A673 (cell line): ENCODE data around the gene PNMT. TPM values are rescaled to one million over a fixed set of nuclear protein-coding genes. Genes with fewer than 3 reads are reported as not detected.

ENCODE experiments used
- BruUV-seq: library from RNA; stranded (reverse); fragments of 400-500 nt; replicated peaks from 2 replicates; lab custom pipeline; 2021; lab: Mats Ljungman, UMichigan
- CTCF ChIA-PET: fragments of 300-600 bp; sonication (Branson Sonifier 250); formaldehyde crosslinking; loops from one replicate; lab custom pipeline; 2022; ENCODE audit warnings: antibody characterized with exemption; lab: Charles Lee
- POLR2A ChIA-PET: fragments of 300-600 bp; sonication (Branson Sonifier 250); formaldehyde crosslinking; loops from one replicate; lab custom pipeline; 2022; ENCODE audit warnings: antibody characterized with exemption; ENCODE audit not compliant: low non-redundant PET; lab: Charles Lee
- DNase-seq: peaks from one replicate; pipeline ENCODE4 v3.0.0-alpha.2; 2015; ENCODE audit warnings: low spot score
- H3K27ac ChIP-seq: fragments of 200-600 bp; sonication (generic); 2 replicates; pipeline ENCODE4 v1.5.1; 2016; ENCODE audit warnings: mixed run types, low read depth, mild to moderate bottlenecking, mixed read lengths, antibody characterized with exemption, low read length; ENCODE audit not compliant: poor library complexity, severe bottlenecking
- H3K27me3 ChIP-seq: fragments of 200-600 bp; sonication (generic); replicated peaks from 2 replicates; pipeline ENCODE4 v1.6.1; 2017; ENCODE audit warnings: mixed run types, low read depth, mild to moderate bottlenecking, mixed read lengths, antibody characterized with exemption, low read length; ENCODE audit not compliant: insufficient read depth, poor library complexity
- H3K36me3 ChIP-seq: fragments of 200-600 bp; sonication (generic); 2 replicates; pipeline ENCODE4 v1.6.1; 2016; ENCODE audit warnings: mixed run types, mild to moderate bottlenecking, mixed read lengths, antibody characterized with exemption, low read length; ENCODE audit not compliant: insufficient read depth, poor library complexity, severe bottlenecking
- H3K4me1 ChIP-seq: fragments of 200-600 bp; sonication (generic); 2 replicates; pipeline ENCODE4 v1.6.1; 2017; ENCODE audit warnings: mixed run types, mild to moderate bottlenecking, mixed read lengths, antibody characterized with exemption, low read length; ENCODE audit not compliant: insufficient read depth, poor library complexity, severe bottlenecking
- H3K4me3 ChIP-seq: fragments of 200-600 bp; sonication (generic); 2 replicates; pipeline ENCODE4 v1.5.1; 2016; ENCODE audit warnings: low read depth, mixed run types, mild to moderate bottlenecking, mixed read lengths, low read length; ENCODE audit not compliant: poor library complexity, severe bottlenecking
- H3K9me3 ChIP-seq: fragments of 200-600 bp; sonication (generic); 2 replicates; pipeline ENCODE4 v1.6.1; 2016; ENCODE audit warnings: mixed run types, low read depth, mild to moderate bottlenecking, mixed read lengths, antibody characterized with exemption, low read length; ENCODE audit not compliant: poor library complexity, severe bottlenecking
- EZH2 ChIP-seq: fragments of 200-600 bp; sonication (generic); IDR thresholded peaks from 2 replicates; pipeline ENCODE4 v1.6.1; 2017; ENCODE audit warnings: borderline replicate concordance, low read depth, mild to moderate bottlenecking, mixed read lengths, antibody characterized with exemption, low read length; ENCODE audit not compliant: poor library complexity, severe bottlenecking
- intact Hi-C: fragments of 100-400 bp; cut with micrococcal nuclease; formaldehyde crosslinking; loops from one replicate; pipeline ENCODE4 v1.10.0; 2022; ENCODE audit not compliant: unreplicated experiment
- total RNA-seq: library from RNA; stranded (reverse); gene quantifications from 2 replicates; pipeline ENCODE4 v1.2.3, GENCODE V29; 2021
- TF ChIP-seq, protein P1 (sequence below): fragments of 300-800, 200-600 bp; sonication (generic); conservative IDR thresholded peaks from 2 replicates; pipeline ENCODE4 v1.5.1; 2017; ENCODE audit warnings: low read depth, mild to moderate bottlenecking, antibody characterized with exemption, low read length, moderate library complexity, mixed read lengths

Gene PNMT
- total RNA-seq, 1 experiment from 2014 or later = not detected

DNA sequence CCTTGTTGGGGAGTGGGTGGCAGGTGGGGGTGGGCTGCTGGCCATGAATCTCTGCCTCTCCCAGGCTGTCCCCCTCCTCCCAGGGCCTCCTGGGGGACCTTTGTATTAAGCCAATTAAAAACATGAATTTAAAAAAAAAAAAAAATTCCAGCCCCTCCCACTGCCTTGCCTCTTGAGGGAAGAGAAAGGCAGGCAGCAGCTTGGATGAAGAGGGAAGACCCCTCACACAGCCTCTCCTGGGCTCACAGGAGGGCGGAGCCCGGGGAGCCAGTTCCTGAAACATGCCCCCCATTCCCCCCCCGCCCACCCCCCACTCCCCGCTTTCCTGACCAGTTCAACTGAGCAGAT is 4.9 kb upstream of the PNMT start:
- no peaks in the 10 kb centered on the region for H3K27me3 ChIP-seq
- H3K4me1 ChIP-seq = no peaks in the 10 kb centered on the region
- no TSS peak for BruUV-seq
- H3K36me3 ChIP-seq = no peaks in the 10 kb centered on the region
- TF ChIP-seq, protein P1, sequence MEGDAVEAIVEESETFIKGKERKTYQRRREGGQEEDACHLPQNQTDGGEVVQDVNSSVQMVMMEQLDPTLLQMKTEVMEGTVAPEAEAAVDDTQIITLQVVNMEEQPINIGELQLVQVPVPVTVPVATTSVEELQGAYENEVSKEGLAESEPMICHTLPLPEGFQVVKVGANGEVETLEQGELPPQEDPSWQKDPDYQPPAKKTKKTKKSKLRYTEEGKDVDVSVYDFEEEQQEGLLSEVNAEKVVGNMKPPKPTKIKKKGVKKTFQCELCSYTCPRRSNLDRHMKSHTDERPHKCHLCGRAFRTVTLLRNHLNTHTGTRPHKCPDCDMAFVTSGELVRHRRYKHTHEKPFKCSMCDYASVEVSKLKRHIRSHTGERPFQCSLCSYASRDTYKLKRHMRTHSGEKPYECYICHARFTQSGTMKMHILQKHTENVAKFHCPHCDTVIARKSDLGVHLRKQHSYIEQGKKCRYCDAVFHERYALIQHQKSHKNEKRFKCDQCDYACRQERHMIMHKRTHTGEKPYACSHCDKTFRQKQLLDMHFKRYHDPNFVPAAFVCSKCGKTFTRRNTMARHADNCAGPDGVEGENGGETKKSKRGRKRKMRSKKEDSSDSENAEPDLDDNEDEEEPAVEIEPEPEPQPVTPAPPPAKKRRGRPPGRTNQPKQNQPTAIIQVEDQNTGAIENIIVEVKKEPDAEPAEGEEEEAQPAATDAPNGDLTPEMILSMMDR = no peak
- no peak for TF ChIP-seq EZH2
- DNase-seq = no peak
- ChIA-PET POLR2A (no interaction called here), CTCF (no interaction called here)
- H3K9me3 ChIP-seq = no peaks in the 10 kb centered on the region
- intact Hi-C loops = no loop called here
- H3K4me3 ChIP-seq = no peak overlapping the region
- no peak overlapping the region for H3K27ac ChIP-seq

DNA sequence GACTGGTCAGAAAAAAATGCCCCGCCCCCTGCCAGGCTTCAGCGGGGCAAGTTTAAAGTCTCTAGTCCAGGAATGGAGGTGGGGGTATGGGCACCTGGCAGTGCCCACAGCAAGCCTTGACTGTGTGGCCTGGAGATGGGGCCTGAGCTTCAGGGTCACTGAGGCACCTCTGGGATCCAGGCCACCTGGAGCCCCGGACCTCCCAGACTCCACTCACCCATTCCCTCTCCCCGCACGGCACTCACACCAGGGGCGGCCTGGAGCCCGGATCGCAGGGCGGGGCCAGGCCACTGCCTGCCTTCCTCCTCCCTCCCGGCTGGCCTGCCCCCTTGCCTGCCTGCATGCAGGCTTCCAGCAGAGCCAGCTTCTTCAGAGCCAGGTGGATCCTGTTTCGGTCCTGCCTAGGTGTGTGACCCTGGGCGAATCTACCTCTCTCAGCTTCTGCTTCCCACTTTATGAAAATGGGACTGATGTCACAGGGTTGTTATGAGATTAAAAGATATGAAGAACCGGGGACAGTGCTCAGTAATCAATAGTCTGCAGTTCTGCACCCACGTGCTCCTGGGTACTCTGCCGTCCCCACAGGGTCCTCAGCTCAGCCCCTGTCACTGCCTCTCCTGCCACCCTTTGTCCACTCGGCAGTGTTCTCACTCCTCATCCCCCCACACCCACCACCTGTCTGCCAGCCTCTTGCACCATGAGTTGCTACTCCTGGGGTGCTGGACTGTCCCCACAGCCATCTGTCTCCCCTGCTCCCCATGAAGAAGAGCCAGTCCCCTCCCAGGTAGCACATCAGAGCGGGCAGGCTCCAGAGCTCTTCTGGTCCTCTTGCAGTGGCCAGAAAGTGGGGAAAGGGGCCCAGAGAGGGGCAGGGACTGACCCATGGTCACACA is 4.3 kb upstream of the PNMT start:
- no peaks in the 10 kb centered on the region for H3K9me3 ChIP-seq
- no peaks in the 10 kb centered on the region for H3K36me3 ChIP-seq
- TF ChIP-seq, protein P1 = no peak
- no peak for TF ChIP-seq EZH2
- no peak overlapping the region for H3K27ac ChIP-seq
- H3K27me3 ChIP-seq = no peaks in the 10 kb centered on the region
- intact Hi-C loops = no loop called here
- H3K4me1 ChIP-seq = no peaks in the 10 kb centered on the region
- no peak overlapping the region for H3K4me3 ChIP-seq
- BruUV-seq = no TSS peak
- POLR2A ChIA-PET = no interaction called here
- CTCF ChIA-PET = no interaction called here
- no peak for DNase-seq

DNA sequence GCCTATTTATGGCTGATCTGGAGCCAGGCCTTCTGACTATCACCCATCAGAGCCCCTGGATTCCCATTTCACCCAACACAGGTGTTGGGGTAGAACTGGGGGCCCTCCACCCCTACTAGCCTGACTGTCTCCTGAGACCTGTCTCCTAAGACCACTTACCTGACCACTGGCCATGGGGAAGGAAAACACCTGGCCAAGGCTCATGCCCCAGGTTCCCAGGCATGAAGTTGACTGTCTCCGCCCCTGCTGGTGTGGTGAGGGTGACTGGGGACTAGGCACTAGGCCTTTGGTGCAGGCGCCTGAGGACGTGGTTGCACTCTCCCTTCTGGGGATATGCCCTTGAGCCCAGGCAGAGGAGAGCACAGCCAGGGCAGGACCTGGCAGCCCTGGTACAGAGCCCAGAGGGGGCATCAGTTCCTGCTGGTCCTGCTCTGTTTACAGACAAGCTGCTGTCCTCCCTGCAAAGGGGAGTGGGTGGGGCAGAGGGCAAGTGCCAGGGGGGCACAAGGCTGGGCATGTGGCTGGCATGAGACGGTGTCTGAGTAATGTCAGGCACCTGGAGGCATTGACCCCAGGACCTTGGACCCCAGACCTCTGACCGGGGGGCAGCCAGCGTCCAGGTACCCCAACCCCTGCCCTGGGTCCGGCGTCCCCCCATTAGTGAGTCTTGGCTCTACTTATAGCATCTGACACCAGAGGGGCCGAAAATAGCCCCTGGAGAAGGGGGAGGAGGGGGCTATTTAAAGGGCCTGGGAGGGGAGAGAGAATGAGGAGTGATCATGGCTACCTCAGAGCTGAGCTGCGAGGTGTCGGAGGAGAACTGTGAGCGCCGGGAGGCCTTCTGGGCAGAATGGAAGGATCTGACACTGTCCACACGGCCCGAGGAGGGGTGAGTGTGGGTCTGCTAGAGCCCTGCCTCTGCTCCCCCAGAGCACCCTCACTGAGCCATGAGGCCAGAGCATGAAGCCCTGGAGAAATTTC is 3.4 kb upstream of the PNMT start, which contains the start of gene TCAP:
TSS of gene TCAP (plus strand) at position 769 of the 981 bp plus-strand sequence. CDS start at position 780, 11 bp downstream.
- no peak for DNase-seq
- H3K36me3 ChIP-seq = no peaks in the 10 kb centered on the region
- H3K27ac ChIP-seq = no peak within 1 kb of the TSS
- H3K4me3 ChIP-seq = no peak within 1 kb of the TSS
- no peak for TF ChIP-seq EZH2
- TF ChIP-seq, protein P1 = no peak
- BruUV-seq = no TSS peak
- H3K27me3 ChIP-seq = no peaks in the 10 kb centered on the region
- ChIA-PET POLR2A (no interaction called here), CTCF (no interaction called here)
- H3K4me1 ChIP-seq = no peaks in the 10 kb centered on the region
- H3K9me3 ChIP-seq = no peaks in the 10 kb centered on the region
- intact Hi-C loops = no loop called here
